Measurements from ENCODE around the gene STAB1. TPM values are rescaled to one million over a fixed set of nuclear protein-coding genes. Genes with fewer than 3 reads are reported as not detected.

STAB1 gene
- total RNA-seq (2014; rRNA removed; shearing (Covaris generic)): under 0.01 TPM in 2 replicates

- DNase-seq (ENCODE audit: low read depth): no peak
These were observed at the start of gene STAB1 for GRCh38 chr3:52494886-52495495. Gene STAB1, plus strand, starts transcription at chr3:52495338. Its CDS starts 76 bp downstream, at chr3:52495414.

DNA sequence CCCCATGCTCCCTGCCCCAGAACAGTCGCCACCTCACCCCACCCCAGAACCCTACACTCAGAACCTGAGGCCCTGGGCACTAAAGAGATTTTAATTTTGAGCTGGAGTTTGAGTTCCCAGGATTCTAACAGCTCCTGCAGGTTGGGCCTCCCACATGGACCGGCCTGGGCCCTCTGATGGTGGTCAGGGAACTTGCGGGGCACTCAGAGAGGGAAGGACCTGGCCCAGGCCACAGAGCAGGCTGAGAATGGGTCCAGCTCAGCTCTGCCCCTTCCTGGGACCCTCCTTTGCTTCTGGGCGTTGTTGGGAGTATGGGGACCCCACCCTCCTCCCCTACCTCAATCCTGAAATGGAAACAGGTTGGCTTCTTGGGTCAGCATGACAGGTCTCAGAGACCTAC, 49.1 kb upstream of the STAB1 start:
- no peak for DNase-seq (ENCODE audit: low read depth)

- DNase-seq (ENCODE audit: low read depth): peak; percentile 61
These were observed 48.3 kb upstream of the STAB1 start for GRCh38 chr3:52446631-52447511.

- no peak for DNase-seq (ENCODE audit: low read depth)
These were observed 47.4 kb upstream of the STAB1 start for GRCh38 chr3:52447512-52448355.

- no peak for DNase-seq (ENCODE audit: low read depth)
These were observed 44.5 kb upstream of the STAB1 start for GRCh38 chr3:52450489-52451236.

DNA sequence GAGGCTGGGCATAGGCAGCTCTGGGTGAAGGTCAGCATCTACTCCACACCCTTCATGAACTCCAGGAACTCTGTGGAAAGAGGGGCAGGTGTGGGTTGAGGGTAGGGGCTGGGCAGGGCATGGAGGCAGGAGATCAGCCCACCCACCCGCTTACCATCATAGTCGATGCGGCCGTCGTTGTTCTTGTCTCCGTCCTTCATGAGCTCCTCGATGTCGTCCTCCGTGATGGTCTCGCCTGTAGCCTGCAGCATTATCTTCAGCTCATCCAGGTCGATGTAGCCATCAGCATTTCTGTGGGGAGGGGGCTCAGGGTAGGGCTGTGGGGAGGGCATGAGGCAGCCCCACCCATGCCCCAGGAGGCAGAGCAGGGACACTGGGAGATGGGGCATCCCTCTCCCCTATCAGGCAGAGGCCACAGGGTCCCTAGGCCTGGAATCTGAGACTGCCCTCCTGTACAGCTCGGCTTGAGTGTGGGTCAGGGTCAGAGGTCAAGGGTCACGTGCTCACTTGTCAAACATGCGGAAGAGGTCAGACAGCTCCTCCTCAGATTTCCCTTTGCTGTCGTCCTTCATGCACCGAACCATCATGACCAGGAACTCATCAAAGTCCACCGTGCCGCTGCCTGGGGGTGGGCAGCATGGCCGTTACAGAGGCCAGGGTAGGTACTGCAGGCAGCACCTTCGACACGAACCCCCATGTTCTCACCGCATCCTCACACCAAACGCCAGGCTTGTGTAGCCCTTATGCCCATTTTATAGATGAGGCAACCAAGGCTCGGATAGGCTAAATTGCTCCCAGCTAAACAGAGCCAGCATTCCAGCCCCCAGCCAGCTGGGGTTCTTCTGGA, 43.7 kb upstream of the STAB1 start:
- no peak for DNase-seq (ENCODE audit: low read depth)

DNA sequence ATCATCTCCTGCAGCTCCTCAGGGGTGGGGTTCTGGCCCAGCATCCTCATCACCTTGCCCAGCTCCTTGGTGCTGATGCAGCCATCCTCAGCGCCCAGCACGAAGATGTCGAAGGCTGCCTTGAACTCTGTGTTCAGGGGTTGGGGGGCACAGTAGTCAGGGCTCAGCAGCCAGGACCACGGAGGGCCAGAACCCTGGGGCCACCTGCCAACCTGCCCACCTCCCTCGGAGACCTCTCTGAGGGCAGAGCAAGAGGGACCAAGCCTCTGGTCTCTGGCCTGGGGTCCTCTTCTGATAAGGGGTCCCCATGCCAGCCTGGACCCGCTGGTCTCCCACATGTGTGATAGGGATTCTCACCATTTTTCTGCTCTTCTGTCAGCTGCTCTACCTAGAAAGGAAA, 43.0 kb upstream of the STAB1 start:
- no peak for DNase-seq (ENCODE audit: low read depth)

GRCh38 chr3:52452570-52453221, 42.4 kb upstream of the STAB1 start:
- DNase-seq (ENCODE audit: low read depth): no peak

DNA sequence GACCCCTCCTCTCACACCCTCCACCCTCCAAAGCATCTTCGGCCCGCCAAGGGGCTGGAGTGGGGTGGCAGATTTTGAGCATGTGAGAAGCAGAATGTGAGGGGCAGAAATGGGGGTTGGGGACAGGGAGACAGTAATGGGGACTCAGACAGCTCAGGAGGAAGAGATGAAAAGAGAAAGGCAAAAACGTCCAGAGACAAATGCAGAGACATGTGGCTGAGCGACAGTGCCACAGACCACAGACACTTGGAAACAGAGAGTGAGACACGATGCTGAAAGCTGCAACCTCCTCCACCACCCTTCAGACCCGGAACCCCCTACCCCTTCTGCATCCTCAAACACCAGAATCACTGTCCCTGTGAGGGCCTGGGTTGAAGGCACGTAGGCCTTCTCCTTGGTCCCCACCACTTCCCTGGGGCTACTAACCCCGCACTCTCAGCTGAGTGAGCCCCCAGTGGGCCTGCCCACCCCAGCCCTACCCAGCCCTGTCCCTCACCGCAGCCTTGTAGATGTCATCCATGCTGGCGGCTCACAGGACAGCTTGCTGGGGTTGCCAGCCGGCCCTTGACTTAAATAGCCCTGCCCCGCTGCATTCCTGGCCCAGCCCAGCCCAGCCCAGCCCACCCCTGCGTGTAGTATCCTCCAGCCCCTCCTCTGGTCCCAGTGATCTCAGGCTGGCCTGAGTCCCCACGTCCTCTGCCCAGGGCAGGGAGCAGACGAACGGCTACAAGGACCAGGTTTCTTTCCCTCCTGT, 41.5 kb upstream of the STAB1 start, which contains the start of gene TNNC1:
TSS of gene TNNC1 (minus strand) at position 546 of the 754 bp plus-strand sequence. CDS start at position 520, 26 bp downstream.
- no peak for DNase-seq (ENCODE audit: low read depth)

DNA sequence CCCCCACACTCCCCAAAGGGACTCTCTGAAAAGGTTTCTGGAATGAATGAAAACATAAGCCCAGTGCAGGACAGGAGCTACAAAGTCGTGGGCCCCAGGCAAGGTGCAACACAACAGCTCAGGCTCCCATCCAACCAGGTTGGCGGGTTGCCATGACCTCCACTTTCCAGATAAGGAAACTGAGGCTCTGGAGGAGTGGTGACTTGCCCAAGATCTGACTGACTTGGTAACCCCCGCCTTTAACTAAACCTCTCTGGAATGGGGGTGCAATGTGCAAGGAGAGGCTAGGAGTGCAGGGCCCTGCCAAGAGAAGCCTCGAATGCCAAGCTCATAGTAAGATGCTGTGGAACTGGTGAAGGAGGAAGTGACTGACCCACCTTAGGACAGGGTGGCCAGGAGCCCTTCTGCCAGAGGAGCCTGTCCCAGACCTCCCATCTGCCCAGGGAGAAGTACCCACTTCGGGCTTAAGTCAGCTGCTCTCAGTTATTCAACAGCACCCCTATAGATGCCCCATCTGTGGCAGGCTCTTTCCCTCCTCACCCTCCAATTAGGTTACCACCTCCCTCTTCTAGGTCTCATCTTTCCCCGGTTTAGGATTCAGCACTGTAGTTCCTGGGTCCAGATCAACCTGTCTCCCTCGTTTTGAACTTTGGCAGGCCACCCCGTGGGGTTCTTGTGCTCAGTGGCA, 40.7 kb upstream of the STAB1 start:
- DNase-seq (ENCODE audit: low read depth): no peak

DNA sequence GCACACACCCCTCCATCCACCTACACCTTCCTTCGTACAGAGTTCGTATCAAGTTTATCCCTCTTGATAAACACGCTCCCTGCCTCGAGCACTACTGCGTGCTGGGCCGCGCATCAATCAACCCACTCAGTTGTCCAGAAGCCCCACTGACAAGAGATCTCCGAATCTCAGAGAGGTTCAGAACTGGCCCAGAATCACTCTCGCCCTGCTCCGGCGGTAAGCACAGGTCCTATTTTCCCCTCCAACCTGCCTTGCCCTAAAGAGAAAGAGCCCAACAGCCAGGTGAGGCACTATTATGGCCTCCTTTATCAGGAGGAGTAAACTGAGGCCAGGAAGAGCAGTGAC, 40.2 kb upstream of the STAB1 start:
- no peak for DNase-seq (ENCODE audit: low read depth)

GRCh38 chr3:52455283-52456168, 39.6 kb upstream of the STAB1 start, which contains the start of gene NISCH:
Gene NISCH, plus strand, starts transcription at chr3:52455604. Its CDS starts 38 bp downstream, at chr3:52455642.
- peak; percentile 77 for DNase-seq (ENCODE audit: low read depth)

GRCh38 chr3:52456169-52456799, 38.9 kb upstream of the STAB1 start:
- DNase-seq (ENCODE audit: low read depth): peak; percentile 45

DNA sequence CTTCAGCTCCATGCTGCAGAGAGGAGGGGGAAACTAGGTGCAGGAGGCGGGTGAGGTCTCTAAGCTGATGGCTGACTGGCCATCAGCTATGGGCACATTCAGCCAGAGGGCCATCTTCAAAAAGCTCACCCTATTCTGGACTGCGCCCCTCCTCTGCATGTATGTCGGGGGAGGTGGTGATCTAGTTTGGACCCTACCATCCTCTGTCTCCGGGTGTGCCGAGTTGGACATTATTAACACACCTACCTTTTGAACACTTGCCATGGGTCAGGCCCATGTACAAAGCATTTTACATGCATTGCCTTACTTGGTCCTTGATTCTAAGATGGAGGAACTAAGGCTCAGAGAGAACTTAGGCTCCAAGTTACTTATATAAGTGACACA, 38.3 kb upstream of the STAB1 start:
- DNase-seq (ENCODE audit: low read depth): no peak

DNA sequence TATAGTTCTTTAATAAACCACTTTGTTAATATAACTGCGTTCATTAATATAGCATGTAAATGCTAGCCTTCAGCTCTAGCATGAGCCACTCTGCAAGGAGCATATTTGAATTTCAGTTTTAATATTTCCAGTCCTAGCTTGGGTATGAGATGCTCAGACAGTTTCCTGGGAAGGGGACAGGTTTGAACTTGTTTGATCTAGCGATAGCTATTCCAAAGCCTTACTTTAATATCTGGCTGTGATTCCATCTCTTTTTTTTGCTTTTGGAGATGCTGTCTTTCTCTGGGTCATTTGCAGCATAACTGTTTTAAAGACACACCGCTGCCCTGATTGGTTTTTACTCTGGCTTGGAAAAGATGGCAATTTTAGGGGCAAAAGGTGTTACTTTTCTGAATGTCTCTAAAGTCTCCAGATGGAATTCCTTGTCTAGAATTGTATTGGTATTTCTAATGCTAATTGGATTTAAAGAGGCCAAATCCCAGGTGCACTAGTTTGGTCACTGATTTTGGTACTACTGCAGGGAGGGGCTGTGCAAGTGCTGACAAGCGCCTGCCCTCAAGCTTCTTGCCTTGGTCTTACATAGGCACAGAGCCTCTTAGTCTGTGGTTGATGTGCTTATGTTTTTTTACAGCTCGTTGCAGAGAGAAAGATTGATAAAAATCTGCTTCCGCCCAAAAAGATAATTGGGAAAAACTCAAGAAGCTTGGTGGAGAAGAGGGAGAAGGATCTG, 36.9 kb upstream of the STAB1 start:
- DNase-seq (ENCODE audit: low read depth): no peak

DNA sequence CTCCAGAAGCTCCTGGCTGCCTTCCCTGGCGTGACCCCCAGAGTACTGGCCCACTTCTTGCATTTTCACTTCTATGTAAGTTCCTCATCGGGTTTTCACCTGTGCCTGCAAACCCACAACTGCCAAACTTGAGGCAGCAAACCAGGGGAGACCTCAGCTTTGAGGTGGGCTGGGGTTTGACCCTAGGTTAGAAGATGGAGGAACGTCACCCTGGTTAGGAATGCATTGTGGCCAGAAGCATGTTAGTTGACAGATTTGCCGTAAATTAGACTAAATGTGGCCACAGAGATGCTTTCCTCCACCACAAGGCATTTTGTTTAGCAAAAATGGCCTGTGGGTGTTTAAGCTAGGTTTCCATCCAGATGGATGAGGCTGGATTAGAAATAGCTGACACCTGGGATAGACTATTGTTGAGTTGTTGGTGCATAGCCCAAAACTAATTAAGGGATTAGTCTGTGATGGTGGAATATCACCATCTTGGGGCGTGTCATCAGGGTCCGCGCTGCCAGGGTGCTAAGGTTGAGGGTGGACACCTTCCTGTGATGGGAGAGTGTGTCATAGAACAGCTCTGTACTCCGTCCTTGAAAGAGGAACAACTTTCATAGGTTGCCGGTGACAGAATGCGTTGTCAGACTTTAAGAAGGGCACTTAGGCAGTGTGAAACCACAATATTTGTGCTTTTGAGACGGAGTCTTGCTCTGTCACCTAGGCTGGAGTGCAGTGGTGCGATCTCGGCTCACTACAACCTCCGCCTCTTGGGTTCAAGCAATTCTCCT, 36.2 kb upstream of the STAB1 start:
- DNase-seq (ENCODE audit: low read depth): no peak
